ENCODE results near the gene SIT1. TPM values are rescaled to one million over a fixed set of nuclear protein-coding genes. Genes with fewer than 3 reads are reported as not detected.
A peak's percentile ranks its signal among the peaks of the same experiment; 100 is the strongest.

The SIT1 gene
- total RNA-seq, 2 experiments from 2014 or later = 18.4 to 19.2 TPM

DNA sequence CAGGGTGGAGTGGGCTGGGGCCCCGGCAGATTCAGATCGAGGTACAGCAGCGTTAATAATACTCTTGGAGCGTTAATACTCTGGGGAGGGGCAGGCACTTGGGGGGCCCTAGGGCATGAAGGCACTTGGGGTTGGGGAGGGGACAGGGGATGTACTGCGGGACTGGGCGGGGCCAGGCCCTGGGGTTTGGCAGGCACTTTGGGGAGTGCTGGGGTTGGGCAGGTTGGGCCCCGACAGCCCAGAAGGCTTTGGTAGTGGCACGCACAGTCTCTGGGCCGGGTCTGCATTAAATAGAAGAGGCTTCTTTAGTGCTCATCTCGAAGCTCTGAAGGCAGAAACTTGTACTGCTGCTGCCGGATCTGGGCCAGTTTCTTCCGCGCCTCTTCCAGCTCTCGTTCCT, 46.8 kb upstream of the SIT1 start:
- peaks cover 58% of the 10 kb centered on the region for H3K36me3 ChIP-seq (ENCODE audit: insufficient read depth, low read length)
- no peak overlapping the region for H3K27ac Mint-ChIP-seq
- peaks cover 13% of the 10 kb centered on the region for H3K4me1 Mint-ChIP-seq (ENCODE audit: low read depth)
- no peaks in the 10 kb centered on the region for H3K27me3 ChIP-seq (ENCODE audit: control insufficient read depth in 1 of 2, insufficient read depth in 2 of 2, low read length in 2 of 2)
- no peaks in the 10 kb centered on the region for H3K9me3 Mint-ChIP-seq
- no peaks in the 10 kb centered on the region for H3K36me3 Mint-ChIP-seq (ENCODE audit: low read depth)
- H3K4me1 ChIP-seq (ENCODE audit: insufficient read depth, low read length) = peaks cover 8% of the 10 kb centered on the region
- CTCF ChIA-PET = interaction anchor here (0.9 to 3.3 kb wide), 9 partner anchors 10 to 94 kb away, joined by 3 to 32 read pairs (median 14); partner anchors contain the start of genes CCDC107, RMRP and TLN1
- POLR2A ChIA-PET = interaction anchor here (0.5 to 2.8 kb wide), 4 partner anchors 31 to 65 kb away, joined by 4 to 24 read pairs (median 13); partner anchors contain the start of genes CCDC107 and RMRP
- no peak overlapping the region for H3K27ac ChIP-seq (ENCODE audit: low read depth in 1 of 2, low read length in 2 of 2)
- no peak overlapping the region for H3K4me3 Mint-ChIP-seq
- TF ChIP-seq, protein P1, sequence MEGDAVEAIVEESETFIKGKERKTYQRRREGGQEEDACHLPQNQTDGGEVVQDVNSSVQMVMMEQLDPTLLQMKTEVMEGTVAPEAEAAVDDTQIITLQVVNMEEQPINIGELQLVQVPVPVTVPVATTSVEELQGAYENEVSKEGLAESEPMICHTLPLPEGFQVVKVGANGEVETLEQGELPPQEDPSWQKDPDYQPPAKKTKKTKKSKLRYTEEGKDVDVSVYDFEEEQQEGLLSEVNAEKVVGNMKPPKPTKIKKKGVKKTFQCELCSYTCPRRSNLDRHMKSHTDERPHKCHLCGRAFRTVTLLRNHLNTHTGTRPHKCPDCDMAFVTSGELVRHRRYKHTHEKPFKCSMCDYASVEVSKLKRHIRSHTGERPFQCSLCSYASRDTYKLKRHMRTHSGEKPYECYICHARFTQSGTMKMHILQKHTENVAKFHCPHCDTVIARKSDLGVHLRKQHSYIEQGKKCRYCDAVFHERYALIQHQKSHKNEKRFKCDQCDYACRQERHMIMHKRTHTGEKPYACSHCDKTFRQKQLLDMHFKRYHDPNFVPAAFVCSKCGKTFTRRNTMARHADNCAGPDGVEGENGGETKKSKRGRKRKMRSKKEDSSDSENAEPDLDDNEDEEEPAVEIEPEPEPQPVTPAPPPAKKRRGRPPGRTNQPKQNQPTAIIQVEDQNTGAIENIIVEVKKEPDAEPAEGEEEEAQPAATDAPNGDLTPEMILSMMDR (IDR thresholded peaks at IDR 0.05) = no peak
- H3K9me3 ChIP-seq (ENCODE audit: control insufficient read depth in 1 of 2, insufficient read depth in 1 of 2, low read length in 2 of 2) = no peaks in the 10 kb centered on the region
- intact Hi-C loops (cut with DNase I, micrococcal nuclease) = loop anchor here (2.0 kb wide), 5 partner anchors 29 to 93 kb away; partner anchors contain the start of genes CCDC107 (in 2 of the 2), RMRP (in 2 of the 2) and TESK1 (in 1 of the 2)
- H3K27me3 Mint-ChIP-seq = no peaks in the 10 kb centered on the region
- DNase-seq (no peak), ATAC-seq (ENCODE audit: poor library complexity) (no peak)
- H3K4me3 ChIP-seq (ENCODE audit: low read length) = no peak overlapping the region

DNA sequence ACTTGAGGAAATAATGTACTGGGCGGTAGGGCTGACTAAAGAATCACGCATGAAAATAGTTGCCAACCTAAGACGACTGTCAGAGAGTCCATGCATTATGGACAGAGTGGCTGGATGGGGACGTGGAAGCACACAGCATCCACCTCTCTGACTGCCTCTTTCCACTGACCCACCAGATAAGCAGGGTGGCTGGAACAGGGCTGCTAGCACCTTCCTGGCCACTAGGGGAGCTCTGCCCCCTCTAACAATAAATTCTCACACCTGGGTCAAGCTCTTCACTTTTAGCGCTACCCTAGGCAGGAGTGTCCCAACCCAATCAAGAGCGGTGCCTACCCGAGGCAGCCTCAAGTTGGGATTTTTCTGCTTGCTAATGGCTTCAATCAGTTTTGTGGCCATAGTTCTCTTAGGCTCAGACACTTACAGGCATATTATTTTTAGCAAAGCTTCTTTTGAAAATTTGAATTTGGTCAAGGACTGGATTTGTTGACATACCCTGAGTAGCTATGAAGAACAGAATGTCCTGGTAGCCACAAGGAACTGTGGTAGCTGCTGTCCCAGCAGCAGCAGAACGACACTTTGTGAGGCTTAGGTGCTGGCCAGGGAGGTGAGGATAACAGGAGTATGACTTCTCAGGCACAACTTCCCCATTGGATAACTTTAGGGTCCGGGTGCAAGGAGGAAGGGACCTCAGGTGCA, 45.9 kb upstream of the SIT1 start:
- Histone ChIP-seq H3K9me3 (ENCODE audit: control insufficient read depth in 1 of 2, insufficient read depth in 1 of 2, low read length in 2 of 2) (no peaks in the 10 kb centered on the region), H3K27ac (ENCODE audit: low read depth in 1 of 2, low read length in 2 of 2) (no peak overlapping the region), H3K4me1 (ENCODE audit: insufficient read depth, low read length) (peaks cover 10% of the 10 kb centered on the region), H3K36me3 (ENCODE audit: insufficient read depth, low read length) (peaks cover 52% of the 10 kb centered on the region), H3K27me3 (ENCODE audit: control insufficient read depth in 1 of 2, insufficient read depth in 2 of 2, low read length in 2 of 2) (no peaks in the 10 kb centered on the region), H3K4me3 (ENCODE audit: low read length) (no peak overlapping the region)
- peak; percentile 94 for ATAC-seq (ENCODE audit: poor library complexity)
- POLR2A ChIA-PET = interaction anchor here (0.5 to 2.8 kb wide), 15 partner anchors 10 to 93 kb away, joined by 3 to 24 read pairs (median 5); partner anchors contain the start of genes ARHGEF39, CCDC107, CREB3 and GBA2
- TF ChIP-seq, protein P1 (IDR thresholded peaks at IDR 0.05) = peak; percentile 97
- Mint-ChIP-seq H3K27ac (peak overlapping the region; percentile 24), H3K4me1 (ENCODE audit: low read depth) (peaks cover 18% of the 10 kb centered on the region), H3K9me3 (no peaks in the 10 kb centered on the region), H3K36me3 (ENCODE audit: low read depth) (no peaks in the 10 kb centered on the region), H3K4me3 (no peak overlapping the region), H3K27me3 (no peaks in the 10 kb centered on the region)
- DNase-seq = peak; percentile 29 to 78 (median 46)
- CTCF ChIA-PET = interaction anchor here (0.5 to 3.6 kb wide), 29 partner anchors 9 to 93 kb away, joined by 3 to 32 read pairs (median 4); partner anchors contain the start of genes ARHGEF39, CCDC107, RMRP and SIT1
- intact Hi-C loops (cut with DNase I, micrococcal nuclease) = loop anchor here (1.0 to 2.0 kb wide), 6 partner anchors 30 to 92 kb away; partner anchors contain the start of genes CCDC107 (in 2 of the 2), RMRP (in 2 of the 2) and TESK1 (in 1 of the 2)

DNA sequence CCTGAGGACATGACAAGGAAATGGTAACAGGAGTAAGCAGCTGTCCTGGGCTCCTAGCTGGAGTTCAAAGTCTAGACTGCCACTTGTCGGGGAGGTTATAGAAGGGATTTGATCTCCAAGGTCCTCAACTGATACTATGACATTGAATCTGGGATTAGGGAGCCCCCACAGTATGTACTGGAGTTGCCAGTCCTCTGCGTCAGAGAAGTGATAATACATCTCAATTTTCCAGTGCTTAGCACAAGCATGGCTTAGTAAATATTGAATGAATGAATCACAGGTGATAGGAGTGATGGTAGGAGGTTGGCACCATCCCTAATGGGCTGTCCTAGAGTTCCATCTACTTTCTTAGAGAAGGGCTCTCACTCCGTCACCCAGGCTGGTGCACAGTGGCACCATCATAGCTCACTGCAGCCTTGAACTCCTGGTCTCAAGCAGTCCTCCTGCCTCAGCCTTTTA, 45.2 kb upstream of the SIT1 start:
- Mint-ChIP-seq H3K9me3 (no peaks in the 10 kb centered on the region), H3K4me1 (ENCODE audit: low read depth) (peaks cover 25% of the 10 kb centered on the region), H3K27ac (no peak overlapping the region), H3K27me3 (no peaks in the 10 kb centered on the region), H3K36me3 (ENCODE audit: low read depth) (no peaks in the 10 kb centered on the region), H3K4me3 (no peak overlapping the region)
- no peak overlapping the region for H3K4me3 ChIP-seq (ENCODE audit: low read length)
- ChIA-PET CTCF (interaction anchor here (0.8 to 3.6 kb wide), 23 partner anchors 8 to 94 kb away, joined by 3 to 32 read pairs (median 7); partner anchors contain the start of genes ARHGEF39, CCDC107, RMRP and SIT1), POLR2A (interaction anchor here (0.7 to 2.8 kb wide), 14 partner anchors 10 to 92 kb away, joined by 3 to 24 read pairs (median 6); partner anchors contain the start of genes ARHGEF39, CCDC107, CREB3 and GBA2)
- ATAC-seq (ENCODE audit: poor library complexity) = no peak
- H3K36me3 ChIP-seq (ENCODE audit: insufficient read depth, low read length) = peaks cover 45% of the 10 kb centered on the region
- no peaks in the 10 kb centered on the region for H3K9me3 ChIP-seq (ENCODE audit: control insufficient read depth in 1 of 2, insufficient read depth in 1 of 2, low read length in 2 of 2)
- TF ChIP-seq, protein P1 (IDR thresholded peaks at IDR 0.05) = no peak
- no peak overlapping the region for H3K27ac ChIP-seq (ENCODE audit: low read depth in 1 of 2, low read length in 2 of 2)
- intact Hi-C loops (cut with DNase I, micrococcal nuclease) = loop anchor here (1.0 to 2.0 kb wide), 6 partner anchors 31 to 91 kb away; partner anchors contain the start of genes CCDC107 (in 2 of the 2), RMRP (in 2 of the 2) and TESK1 (in 1 of the 2)
- H3K4me1 ChIP-seq (ENCODE audit: insufficient read depth, low read length) = peaks cover 17% of the 10 kb centered on the region
- no peaks in the 10 kb centered on the region for H3K27me3 ChIP-seq (ENCODE audit: control insufficient read depth in 1 of 2, insufficient read depth in 2 of 2, low read length in 2 of 2)
- DNase-seq = no peak

Data from CD4-positive, alpha-beta T cell (primary cell).